Thyroid gland (tissue), 4 donors: ENCODE measurements around the gene CNTNAP5. TPM values are rescaled to one million over a fixed set of nuclear protein-coding genes. Genes with fewer than 3 reads are reported as not detected.

Experiments
- DNase-seq, 2 donors: peaks; one replicate each; pipeline ENCODE4 v3.0.0-alpha.2; 2019
- H3K27ac ChIP-seq, 3 donors: fragments of 200-600 bp; sonication (generic); 1 replicate in 2 of 3; 2 replicates in 1 of 3; pipeline ENCODE4 v1.5.1; 2016 to 2019; ENCODE audit warnings: mild to moderate bottlenecking in 1 of 3, moderate library complexity in 1 of 3
- H3K27me3 ChIP-seq: fragments of 200-600 bp; sonication (generic); one replicate; pipeline ENCODE4 v1.5.1; 2019
- H3K36me3 ChIP-seq, 2 donors: fragments of 200-600 bp; sonication (generic); one replicate each; pipeline ENCODE4 v1.5.1; 2016 to 2019
- H3K4me1 ChIP-seq, 2 donors: fragments of 200-600 bp; sonication (generic); one replicate each; pipeline ENCODE4 v1.5.1; 2017 to 2019
- H3K4me3 ChIP-seq, 3 donors: fragments of 200-600 bp; sonication (generic); replicated peaks in 1 of 3; 1 replicate in 2 of 3; 2 replicates in 1 of 3; pipeline ENCODE4 v1.5.1; 2016; ENCODE audit warnings: mild to moderate bottlenecking in 1 of 3
- H3K9me3 ChIP-seq: fragments of 200-600 bp; sonication (generic); one replicate; pipeline ENCODE4 v1.5.1; 2017
- POLR2A ChIP-seq, 2 donors: fragments of 450-650 bp; IDR thresholded peaks; one replicate each; pipeline ENCODE4 v1.6.1; 2017; ENCODE audit warnings: antibody characterized with exemption in 2 of 2, mild to moderate bottlenecking in 2 of 2, moderate library complexity in 1 of 2
- WGBS, 2 donors: methylation state at CpG; one replicate each; pipeline ENCODE4 v1.1.5; 2017; 5-methylcytosine and 5-hydroxymethylcytosine counted together
- intact Hi-C: fragments of 100-400 bp; cut with DNase I; formaldehyde crosslinking; loops from one replicate; pipeline ENCODE4 v1.15.1; 2023
- total RNA-seq, 4 donors: library from RNA; depleted of rRNA; stranded (reverse); fragments of >200 nt; gene quantifications; one replicate each; pipeline ENCODE4 v1.2.3, GENCODE V29; 2016
- TF ChIP-seq, protein P1 (sequence below), 6 experiments: fragments of 200-600 bp in 3 of 6; fragments of 450-650 bp in 3 of 6; sonication (generic) in 3 of 6; IDR thresholded peaks; one replicate each; pipeline ENCODE4 v1.5.1; 2016 to 2019; ENCODE audit warnings: antibody characterized with exemption in 6 of 6, mild to moderate bottlenecking in 2 of 6, inconsistent platforms in 1 of 6, moderate library complexity in 1 of 6

CNTNAP5 gene
- total RNA-seq, 4 donors from 2014 or later: not detected

GRCh38 chr2:124485659-124486058 is 460.6 kb downstream of the CNTNAP5 start:
- no peak for TF ChIP-seq POLR2A (IDR thresholded peaks at IDR 0.05)
- TF ChIP-seq, protein P1, sequence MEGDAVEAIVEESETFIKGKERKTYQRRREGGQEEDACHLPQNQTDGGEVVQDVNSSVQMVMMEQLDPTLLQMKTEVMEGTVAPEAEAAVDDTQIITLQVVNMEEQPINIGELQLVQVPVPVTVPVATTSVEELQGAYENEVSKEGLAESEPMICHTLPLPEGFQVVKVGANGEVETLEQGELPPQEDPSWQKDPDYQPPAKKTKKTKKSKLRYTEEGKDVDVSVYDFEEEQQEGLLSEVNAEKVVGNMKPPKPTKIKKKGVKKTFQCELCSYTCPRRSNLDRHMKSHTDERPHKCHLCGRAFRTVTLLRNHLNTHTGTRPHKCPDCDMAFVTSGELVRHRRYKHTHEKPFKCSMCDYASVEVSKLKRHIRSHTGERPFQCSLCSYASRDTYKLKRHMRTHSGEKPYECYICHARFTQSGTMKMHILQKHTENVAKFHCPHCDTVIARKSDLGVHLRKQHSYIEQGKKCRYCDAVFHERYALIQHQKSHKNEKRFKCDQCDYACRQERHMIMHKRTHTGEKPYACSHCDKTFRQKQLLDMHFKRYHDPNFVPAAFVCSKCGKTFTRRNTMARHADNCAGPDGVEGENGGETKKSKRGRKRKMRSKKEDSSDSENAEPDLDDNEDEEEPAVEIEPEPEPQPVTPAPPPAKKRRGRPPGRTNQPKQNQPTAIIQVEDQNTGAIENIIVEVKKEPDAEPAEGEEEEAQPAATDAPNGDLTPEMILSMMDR (IDR thresholded peaks at IDR 0.05): no peak
- DNase-seq: no peak
- H3K4me3 ChIP-seq: no peak overlapping the region
- no peaks in the 10 kb centered on the region for H3K36me3 ChIP-seq
- H3K27me3 ChIP-seq: no peaks in the 10 kb centered on the region
- no peaks in the 10 kb centered on the region for H3K9me3 ChIP-seq
- intact Hi-C loops: no loop called here
- WGBS, 2 donors: 92 to 93% methylated on average over 5 of the region's 5 CpGs
- H3K4me1 ChIP-seq: no peaks in the 10 kb centered on the region
- no peak overlapping the region for H3K27ac ChIP-seq

GRCh38 chr2:124489686-124490085 is 464.6 kb downstream of the CNTNAP5 start:
- Histone ChIP-seq H3K4me1 (no peaks in the 10 kb centered on the region), H3K36me3 (no peaks in the 10 kb centered on the region), H3K4me3 (no peak overlapping the region), H3K9me3 (no peaks in the 10 kb centered on the region), H3K27me3 (no peaks in the 10 kb centered on the region), H3K27ac (no peak overlapping the region)
- DNase-seq: no peak
- TF ChIP-seq, protein P1 (IDR thresholded peaks at IDR 0.05): no peak
- intact Hi-C loops: no loop called here

DNA sequence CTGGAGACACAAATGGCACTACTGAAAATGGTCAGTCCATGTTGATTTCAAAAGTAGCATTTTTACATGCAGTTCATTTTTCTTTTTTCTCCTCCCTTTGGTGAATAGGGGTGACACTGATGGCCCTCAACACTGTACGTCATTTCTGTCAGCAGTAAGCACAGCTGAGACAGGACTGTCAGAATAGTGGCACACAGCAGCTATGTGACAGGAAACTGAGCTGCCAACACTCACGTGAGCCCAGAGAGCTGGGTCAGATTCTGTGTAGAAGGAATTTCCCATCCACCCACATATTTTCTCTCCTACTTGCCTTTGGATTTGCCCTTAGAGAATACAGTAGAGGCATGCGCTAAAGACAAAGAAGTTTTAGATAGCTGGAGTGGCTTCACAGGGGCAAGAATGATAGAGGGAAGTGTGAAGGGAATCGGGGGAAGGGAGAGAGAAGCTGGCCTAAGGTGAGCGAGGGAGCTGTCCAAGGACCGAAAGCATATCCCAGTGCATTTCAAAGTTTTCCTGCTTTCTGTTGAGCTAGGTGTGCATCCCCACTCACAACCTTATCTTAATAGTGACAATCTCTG is 476.6 kb downstream of the CNTNAP5 start:
- H3K27me3 ChIP-seq: no peaks in the 10 kb centered on the region
- no peak for DNase-seq
- H3K4me1 ChIP-seq: no peaks in the 10 kb centered on the region
- TF ChIP-seq, protein P1 (IDR thresholded peaks at IDR 0.05): no peak
- no peak for TF ChIP-seq POLR2A (IDR thresholded peaks at IDR 0.05)
- H3K36me3 ChIP-seq: no peaks in the 10 kb centered on the region
- no peak overlapping the region for H3K4me3 ChIP-seq
- no peak overlapping the region for H3K27ac ChIP-seq
- no peaks in the 10 kb centered on the region for H3K9me3 ChIP-seq
- intact Hi-C loops: no loop called here
- WGBS, 2 donors: 66 to 69% methylated on average over 6 of the region's 6 CpGs

DNA sequence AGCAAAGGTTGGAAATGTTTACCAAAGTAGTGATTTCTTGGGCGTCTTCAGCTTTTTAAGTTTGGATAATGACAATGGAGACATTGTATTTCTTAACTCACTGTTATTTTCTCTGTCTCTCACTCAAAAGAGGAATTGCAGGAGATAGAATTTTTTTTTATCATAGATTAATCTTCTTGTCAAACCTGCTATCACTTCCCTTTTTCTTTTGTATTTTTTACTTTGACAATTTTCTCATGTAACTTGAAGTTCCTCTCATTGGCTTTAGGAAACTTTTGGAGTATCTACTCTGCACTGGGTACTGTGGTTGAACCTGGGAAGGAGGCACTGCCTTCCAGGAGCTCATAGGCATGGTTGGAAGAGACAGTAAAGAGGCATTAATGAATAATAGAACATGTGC is 489.1 kb downstream of the CNTNAP5 start:
- Histone ChIP-seq H3K27me3 (no peaks in the 10 kb centered on the region), H3K27ac (no peak overlapping the region), H3K4me1 (no peaks in the 10 kb centered on the region), H3K36me3 (no peaks in the 10 kb centered on the region), H3K9me3 (no peaks in the 10 kb centered on the region), H3K4me3 (no peak overlapping the region)
- 71 to 91% methylated on average over 1 of the region's 1 CpG for WGBS, 2 donors
- TF ChIP-seq POLR2A (IDR thresholded peaks at IDR 0.05): no peak
- TF ChIP-seq, protein P1 (IDR thresholded peaks at IDR 0.05): no peak
- intact Hi-C loops: no loop called here
- no peak for DNase-seq

DNA sequence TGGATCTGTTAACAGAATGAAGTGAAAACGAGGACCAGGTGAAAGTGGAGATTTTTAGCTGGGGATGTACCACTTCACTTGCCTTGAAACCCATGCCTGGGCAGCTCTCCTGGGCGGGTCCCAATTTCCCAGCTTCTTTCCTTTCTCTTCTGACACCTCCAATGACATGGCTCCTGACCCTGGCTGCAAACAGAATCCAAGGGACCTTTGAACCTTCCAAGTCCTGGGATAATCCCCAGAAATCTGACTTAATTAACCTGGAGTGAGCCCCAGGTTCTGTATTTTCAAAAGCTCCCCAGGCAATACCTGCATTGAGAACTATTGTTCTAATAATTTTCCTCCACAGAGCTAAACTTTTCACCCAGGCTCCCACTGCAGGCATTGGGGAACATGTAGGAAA is 495.9 kb downstream of the CNTNAP5 start:
- 83 to 84% methylated on average over 2 of the region's 2 CpGs for WGBS, 2 donors
- intact Hi-C loops: no loop called here

More for the DNA sequence above, 495.9 kb downstream of the CNTNAP5 start:
- TF ChIP-seq, protein P1 (IDR thresholded peaks at IDR 0.05): no peak
- TF ChIP-seq POLR2A (IDR thresholded peaks at IDR 0.05): no peak
- Histone ChIP-seq H3K36me3 (no peaks in the 10 kb centered on the region), H3K27ac (no peak overlapping the region), H3K4me1 (peaks cover 0 to 10% of the 10 kb centered on the region in 2 donors), H3K9me3 (no peaks in the 10 kb centered on the region), H3K27me3 (no peaks in the 10 kb centered on the region), H3K4me3 (no peak overlapping the region)
- DNase-seq: no peak
